CD1c-positive myeloid dendritic cell (primary cell): ENCODE data around the gene ZNF646.

ENCODE experiments used
- DNase-seq: peaks from one replicate; pipeline ENCODE4 v3.0.0-alpha.2; 2016; ENCODE audit errors: extremely low spot score

ZNF646 gene

DNA sequence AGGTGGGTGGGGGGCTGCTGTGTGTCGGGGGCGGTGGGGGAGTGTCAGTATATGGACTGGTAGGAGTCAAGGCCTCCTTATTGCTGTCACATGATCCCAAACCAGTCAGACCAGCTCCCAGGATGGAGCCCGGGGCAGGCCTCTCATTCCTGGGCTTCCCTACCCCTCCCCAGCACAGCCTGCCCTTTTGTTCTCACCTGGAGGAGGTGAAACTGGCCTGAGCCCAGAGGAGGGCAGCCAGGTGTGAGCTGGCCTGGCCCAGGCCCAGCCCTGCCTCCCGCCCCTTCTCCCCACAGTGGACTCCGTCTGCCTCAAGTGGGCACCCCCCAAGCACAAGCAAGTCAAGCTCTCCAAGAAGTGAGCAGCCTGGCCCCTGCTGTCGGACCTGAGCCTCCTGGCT lies 56.7 kb downstream of the ZNF646 start:
- DNase-seq: no peak

DNA sequence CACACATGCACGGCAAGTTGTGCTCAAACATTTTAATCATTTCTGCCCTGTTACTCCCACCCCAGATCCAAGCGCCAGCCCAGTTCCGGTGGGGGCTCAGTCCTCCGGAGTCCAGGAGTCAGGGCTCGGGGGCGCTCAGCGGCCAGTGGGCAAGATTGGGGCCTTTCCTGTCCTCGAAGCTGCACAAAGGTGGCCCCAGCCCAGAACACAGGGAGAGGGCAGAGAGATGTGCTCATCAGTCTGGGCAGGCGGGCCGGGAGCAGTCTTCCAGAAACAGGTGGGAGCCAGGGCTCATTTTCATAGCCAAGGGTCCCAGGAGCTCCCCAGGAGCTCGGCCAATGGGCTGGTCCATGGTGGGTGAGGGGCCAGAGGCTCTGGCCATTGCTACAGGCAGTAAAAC lies 57.2 kb downstream of the ZNF646 start:
- no peak for DNase-seq

DNA sequence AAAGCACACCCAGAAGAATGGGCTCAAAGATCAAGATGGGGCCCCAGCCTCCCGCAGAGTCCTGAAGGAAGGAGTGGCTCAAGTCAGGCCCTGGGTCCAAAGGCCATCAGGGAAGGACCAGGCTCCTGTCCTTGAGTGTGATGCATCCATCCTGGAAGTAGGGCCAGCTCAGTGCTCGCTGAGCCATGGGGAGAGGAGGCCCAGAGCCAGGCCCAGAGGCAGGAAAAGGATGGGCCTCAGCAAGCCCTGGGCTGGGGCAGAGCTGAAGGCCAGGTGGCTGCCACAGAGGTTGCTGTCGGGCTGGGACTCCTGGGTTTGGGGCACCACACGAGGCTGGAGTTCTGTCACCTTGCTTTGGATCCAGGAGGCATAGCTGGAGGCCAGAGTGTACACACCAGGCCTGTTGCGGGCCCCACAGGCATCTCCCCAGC lies 57.6 kb downstream of the ZNF646 start:
- no peak for DNase-seq

DNA sequence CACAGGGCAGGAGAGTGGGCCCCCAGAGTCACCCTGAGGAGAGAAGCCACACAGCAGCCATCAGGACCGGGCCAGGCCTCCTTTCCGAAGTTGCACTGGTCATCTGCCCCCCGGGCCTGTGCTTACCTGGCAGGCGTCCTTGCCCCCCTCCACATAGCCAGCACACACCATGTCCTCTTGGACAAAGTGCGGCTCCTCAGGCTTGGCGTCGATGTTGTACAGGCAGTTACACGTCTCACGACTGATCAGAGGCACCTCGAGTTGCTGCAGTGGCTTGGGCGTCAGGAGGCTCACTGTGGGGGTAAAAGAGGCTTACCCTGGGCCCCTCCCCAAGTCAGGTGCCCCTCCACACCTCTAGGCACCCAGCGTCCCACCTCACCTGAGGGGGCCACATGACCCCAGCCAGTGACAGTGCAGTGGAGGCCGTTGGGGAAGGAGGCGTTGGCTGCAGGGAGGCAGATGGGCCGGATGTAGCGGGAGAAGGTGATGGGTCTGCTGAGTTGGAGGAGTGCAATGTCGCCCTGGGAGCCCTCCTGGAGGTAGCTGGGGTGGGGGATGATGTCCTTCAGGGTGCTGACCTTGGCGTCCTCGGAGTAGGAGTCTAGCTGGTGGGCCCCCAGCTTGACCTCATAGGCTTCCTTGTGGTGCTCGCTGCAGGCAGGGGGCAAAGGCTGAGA lies 58.2 kb downstream of the ZNF646 start:
- no peak for DNase-seq

DNA sequence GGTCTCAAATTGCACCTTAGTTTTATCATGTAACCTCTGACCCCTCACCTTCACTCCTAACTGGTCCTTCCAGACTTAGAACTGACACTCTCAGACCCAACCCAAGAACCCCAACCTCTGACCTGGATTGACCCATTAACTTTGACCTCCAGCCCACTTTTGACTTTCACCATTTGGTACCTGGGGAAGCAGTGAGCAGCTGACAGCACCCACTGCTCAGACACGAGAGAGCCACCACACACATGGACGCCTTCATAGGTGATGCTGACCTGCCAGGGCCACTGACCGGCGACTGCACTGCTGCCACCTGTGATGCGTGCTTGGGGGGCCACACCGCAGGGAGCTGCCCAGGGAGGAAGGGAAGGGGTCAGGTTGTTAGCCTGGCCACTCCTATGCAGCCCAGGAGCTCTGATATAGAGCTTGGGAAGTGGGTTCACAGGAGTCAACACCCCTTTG lies 58.9 kb downstream of the ZNF646 start:
- DNase-seq: no peak
